ENCODE data around the gene TEX29. TPM values are rescaled to one million over a fixed set of nuclear protein-coding genes. Genes with fewer than 3 reads are reported as not detected.

Gene TEX29
- total RNA-seq, 6 donors from 2014 or later = 0.37 to 1.2 (median 0.63) TPM; not detected in 3

DNA sequence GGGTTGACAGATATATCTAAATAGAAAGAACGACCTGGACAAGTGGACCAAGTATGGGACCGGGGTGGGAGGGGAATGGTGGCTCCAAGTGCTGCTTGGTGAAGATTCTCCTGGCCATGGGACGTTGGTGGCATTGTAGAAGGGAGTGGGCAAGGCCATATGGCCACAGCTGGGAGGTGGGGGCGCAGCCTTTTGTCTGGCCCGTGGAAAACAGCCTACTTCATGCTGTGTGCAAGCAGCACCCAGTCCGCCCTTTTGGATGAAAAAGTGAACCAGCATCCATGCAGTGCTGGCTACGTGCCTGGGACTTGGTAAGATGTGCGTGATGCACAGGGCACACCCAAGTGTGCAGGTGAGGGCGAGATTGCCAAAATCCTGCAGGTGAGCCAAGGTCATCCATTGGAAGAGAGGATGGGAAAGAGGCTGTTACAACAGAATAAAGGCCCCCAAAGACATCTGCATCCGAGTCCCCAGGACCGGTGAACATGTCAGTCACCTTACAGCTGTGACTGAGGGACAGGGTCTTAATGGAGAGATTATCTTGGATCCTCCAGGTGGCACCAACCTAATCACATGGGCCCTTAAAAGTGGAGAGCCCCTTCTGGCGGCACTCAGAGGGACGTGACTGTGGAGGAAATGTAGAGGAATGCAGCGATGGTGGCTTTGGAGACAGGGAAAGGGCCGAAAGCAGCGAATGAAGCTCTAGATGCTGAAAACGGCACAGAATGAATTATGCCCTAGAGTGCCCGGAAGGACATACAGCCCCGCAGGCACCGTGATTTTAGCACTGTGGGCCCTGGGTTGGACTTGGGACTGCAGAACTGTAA is 40.8 kb downstream of the TEX29 start:
- TF ChIP-seq POLR2A (IDR thresholded peaks at IDR 0.05) = no peak
- TF ChIP-seq EP300 (IDR thresholded peaks at IDR 0.05) = no peak
- TF ChIP-seq, protein P1, sequence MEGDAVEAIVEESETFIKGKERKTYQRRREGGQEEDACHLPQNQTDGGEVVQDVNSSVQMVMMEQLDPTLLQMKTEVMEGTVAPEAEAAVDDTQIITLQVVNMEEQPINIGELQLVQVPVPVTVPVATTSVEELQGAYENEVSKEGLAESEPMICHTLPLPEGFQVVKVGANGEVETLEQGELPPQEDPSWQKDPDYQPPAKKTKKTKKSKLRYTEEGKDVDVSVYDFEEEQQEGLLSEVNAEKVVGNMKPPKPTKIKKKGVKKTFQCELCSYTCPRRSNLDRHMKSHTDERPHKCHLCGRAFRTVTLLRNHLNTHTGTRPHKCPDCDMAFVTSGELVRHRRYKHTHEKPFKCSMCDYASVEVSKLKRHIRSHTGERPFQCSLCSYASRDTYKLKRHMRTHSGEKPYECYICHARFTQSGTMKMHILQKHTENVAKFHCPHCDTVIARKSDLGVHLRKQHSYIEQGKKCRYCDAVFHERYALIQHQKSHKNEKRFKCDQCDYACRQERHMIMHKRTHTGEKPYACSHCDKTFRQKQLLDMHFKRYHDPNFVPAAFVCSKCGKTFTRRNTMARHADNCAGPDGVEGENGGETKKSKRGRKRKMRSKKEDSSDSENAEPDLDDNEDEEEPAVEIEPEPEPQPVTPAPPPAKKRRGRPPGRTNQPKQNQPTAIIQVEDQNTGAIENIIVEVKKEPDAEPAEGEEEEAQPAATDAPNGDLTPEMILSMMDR (IDR thresholded peaks at IDR 0.05) = no peak
- no peak for TF ChIP-seq POLR2AphosphoS5 (IDR thresholded peaks at IDR 0.05)
- 78 to 83% methylated on average over 20 of the region's 20 CpGs for WGBS, 2 donors
- Histone ChIP-seq H3K27me3 (no peaks in the 10 kb centered on the region), H3K27ac (no peak overlapping the region), H3K4me3 (no peak overlapping the region), H3K9me3 (no peaks in the 10 kb centered on the region), H3K4me1 (no peaks in the 10 kb centered on the region), H3K36me3 (no peaks in the 10 kb centered on the region)
- ATAC-seq (ENCODE audit: low FRiP score in 2 of 2) (no peak), DNase-seq (no peak)

DNA sequence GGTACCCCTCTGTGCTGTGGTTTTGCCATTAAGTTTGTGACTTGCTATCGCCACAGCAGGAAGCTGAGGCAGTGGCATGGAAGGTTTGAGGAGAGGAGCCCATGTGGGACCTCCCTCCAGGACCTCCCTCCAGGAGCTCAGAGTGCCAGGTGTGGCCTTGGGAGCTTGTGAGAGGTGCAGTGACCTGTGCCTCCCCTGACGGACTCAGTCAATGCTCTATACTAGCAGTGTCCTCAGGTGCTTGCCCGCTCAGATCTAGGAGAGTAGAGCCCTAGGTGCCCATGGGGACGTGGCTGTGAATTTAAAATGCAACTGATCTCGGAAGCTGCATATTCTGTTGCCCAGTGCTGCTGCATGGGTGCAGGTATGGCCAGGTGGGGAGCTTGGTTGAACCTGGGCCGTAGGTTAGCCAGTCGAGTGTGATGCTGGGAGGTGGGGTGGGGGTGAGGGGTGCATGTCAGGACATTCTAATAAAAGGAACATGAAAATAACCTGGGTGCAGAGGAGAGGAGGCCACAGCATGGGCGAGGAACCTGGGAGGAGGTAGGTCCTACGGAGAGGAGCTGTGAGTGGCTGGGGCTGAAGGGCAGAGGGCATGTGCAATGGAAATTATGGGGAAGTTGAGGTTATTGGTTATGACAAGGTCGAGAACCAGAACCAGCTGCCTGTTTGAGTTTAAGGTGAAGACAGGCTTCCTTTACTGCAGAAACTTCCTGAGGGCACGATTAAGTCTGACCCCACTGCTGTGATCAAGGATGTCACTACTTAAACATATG is 41.6 kb downstream of the TEX29 start:
- TF ChIP-seq EP300 (IDR thresholded peaks at IDR 0.05) (no peak), POLR2AphosphoS5 (IDR thresholded peaks at IDR 0.05) (no peak), POLR2A (IDR thresholded peaks at IDR 0.05) (no peak)
- TF ChIP-seq, protein P1 (IDR thresholded peaks at IDR 0.05) = no peak
- Histone ChIP-seq H3K4me1 (no peaks in the 10 kb centered on the region), H3K27ac (no peak overlapping the region), H3K4me3 (no peak overlapping the region), H3K36me3 (no peaks in the 10 kb centered on the region), H3K27me3 (no peaks in the 10 kb centered on the region), H3K9me3 (no peaks in the 10 kb centered on the region)
- ATAC-seq (ENCODE audit: low FRiP score in 2 of 2) (no peak), DNase-seq (no peak)
- 74 to 76% methylated on average over 11 of the region's 11 CpGs for WGBS, 2 donors

DNA sequence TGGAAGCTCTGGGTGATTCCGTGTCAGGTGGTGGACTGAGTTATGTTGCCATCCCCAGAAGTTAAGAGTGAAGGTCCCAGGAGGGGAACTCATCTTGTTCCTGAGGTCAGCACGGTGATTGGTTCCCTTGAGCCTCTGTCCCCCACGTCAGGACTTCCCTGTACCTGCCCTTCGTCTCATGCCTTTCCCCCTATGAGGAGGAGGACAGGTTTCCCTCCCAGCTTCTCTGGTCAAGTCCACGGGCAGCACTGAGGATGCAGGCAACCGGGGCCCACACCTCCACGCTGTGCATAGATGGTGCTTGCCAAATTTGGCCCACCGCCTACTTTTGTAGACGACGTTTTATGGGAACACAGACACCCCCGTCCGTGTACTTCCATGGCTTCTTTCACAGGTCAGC is 42.7 kb downstream of the TEX29 start:
- no peaks in the 10 kb centered on the region for H3K27me3 ChIP-seq
- H3K4me3 ChIP-seq = no peak overlapping the region
- TF ChIP-seq EP300 (IDR thresholded peaks at IDR 0.05) (no peak), POLR2A (IDR thresholded peaks at IDR 0.05) (no peak), POLR2AphosphoS5 (IDR thresholded peaks at IDR 0.05) (no peak)
- TF ChIP-seq, protein P1 (IDR thresholded peaks at IDR 0.05) = no peak
- H3K27ac ChIP-seq = no peak overlapping the region
- ATAC-seq (ENCODE audit: low FRiP score in 2 of 2) = peak in 1 of 2 donors; percentile 9
- no peaks in the 10 kb centered on the region for H3K4me1 ChIP-seq
- 73 to 75% methylated on average over 11 to 12 of the region's 12 CpGs for WGBS, 2 donors
- H3K36me3 ChIP-seq = no peaks in the 10 kb centered on the region
- H3K9me3 ChIP-seq = no peaks in the 10 kb centered on the region
- DNase-seq = no peak

DNA sequence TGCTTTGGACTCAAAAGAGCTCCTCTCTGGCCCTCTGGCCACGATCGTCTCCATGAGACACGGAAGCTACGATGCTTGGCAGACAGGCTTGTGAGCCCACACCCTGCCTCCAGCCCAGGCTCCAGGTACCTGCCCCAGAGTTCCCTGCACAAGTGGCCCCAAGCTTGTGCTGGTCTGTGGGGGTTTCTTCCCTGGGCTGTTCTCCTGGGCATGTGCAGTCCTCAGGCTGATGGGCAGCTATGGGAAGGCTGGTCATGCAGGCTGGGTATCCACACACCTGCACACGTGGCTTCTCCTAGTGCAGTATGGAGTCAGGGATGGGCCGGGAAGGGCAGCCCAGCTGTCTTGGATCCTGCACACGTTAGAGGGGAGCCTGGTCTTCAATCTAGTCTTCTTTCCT is 43.1 kb downstream of the TEX29 start:
- no peak for DNase-seq
- Histone ChIP-seq H3K4me3 (no peak overlapping the region), H3K4me1 (no peaks in the 10 kb centered on the region), H3K27me3 (no peaks in the 10 kb centered on the region), H3K27ac (no peak overlapping the region), H3K9me3 (no peaks in the 10 kb centered on the region), H3K36me3 (no peaks in the 10 kb centered on the region)
- 79 to 87% methylated on average over 6 to 7 of the region's 7 CpGs for WGBS, 2 donors
- no peak for TF ChIP-seq EP300 (IDR thresholded peaks at IDR 0.05)
- TF ChIP-seq POLR2AphosphoS5 (IDR thresholded peaks at IDR 0.05) = no peak
- TF ChIP-seq, protein P1 (IDR thresholded peaks at IDR 0.05) = no peak
- no peak for ATAC-seq (ENCODE audit: low FRiP score in 2 of 2)

All from upper lobe of left lung (tissue), 6 donors.